Superior temporal gyrus (tissue), 1 donor: ENCODE results near the gene NPFFR1.
A peak's percentile ranks its signal among the peaks of the same experiment; 100 is the strongest.

Experiments used
- DNase-seq: peaks from one replicate; pipeline ENCODE4 v3.0.0-alpha.2; 2016; ENCODE audit errors: extremely low spot score

The NPFFR1 gene, protein sequence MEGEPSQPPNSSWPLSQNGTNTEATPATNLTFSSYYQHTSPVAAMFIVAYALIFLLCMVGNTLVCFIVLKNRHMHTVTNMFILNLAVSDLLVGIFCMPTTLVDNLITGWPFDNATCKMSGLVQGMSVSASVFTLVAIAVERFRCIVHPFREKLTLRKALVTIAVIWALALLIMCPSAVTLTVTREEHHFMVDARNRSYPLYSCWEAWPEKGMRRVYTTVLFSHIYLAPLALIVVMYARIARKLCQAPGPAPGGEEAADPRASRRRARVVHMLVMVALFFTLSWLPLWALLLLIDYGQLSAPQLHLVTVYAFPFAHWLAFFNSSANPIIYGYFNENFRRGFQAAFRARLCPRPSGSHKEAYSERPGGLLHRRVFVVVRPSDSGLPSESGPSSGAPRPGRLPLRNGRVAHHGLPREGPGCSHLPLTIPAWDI

DNA sequence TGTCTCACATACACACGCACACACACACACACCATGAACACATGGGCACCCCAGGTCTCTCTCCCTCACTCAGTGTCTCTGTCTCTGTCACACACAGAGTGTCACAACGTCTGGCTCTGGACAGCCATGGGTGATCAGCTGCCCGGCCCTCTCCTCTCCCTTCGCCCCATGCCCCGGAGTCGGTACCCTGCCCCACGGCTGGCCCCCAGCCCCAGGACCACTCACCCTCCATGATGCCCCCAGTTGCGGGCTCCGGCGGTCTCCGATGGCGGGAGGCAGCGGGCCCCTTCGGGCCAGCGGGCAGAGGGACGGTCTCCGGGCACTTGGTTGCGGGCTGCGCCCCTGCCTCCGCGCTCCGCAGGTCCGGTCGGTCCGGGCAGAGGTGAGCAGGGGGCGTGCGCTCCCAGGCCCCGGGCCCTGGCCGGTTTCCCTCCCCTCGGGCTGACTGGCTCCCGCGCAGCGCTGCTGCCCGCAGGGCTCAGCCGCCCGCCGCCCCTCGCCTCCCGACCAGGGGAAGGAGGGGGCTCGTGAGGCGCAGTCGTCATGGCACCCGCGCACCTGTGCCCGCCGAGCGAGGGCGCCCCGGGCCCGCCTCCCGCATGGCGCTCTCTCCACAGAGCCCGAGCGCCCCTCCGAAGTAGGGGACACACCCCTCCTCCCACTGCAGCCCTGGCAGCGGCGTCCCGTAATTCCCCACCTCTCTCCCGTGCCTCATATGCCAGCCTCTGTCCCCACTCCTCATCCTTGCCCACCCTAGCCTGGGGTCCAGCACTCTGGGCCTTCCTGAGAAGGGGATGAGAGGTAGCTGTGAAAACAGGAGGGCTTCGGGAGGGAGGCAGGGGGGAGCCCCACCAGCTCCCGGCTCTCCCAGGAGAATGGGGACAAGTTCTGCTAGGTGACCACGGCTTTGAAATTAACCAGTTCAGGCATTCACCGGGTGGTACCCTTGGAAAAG, at the start of gene NPFFR1:
NPFFR1 (minus strand) TSS at position 560 of the 955 bp plus-strand sequence; CDS start at position 232, 328 bp downstream.
- no peak for DNase-seq

DNA sequence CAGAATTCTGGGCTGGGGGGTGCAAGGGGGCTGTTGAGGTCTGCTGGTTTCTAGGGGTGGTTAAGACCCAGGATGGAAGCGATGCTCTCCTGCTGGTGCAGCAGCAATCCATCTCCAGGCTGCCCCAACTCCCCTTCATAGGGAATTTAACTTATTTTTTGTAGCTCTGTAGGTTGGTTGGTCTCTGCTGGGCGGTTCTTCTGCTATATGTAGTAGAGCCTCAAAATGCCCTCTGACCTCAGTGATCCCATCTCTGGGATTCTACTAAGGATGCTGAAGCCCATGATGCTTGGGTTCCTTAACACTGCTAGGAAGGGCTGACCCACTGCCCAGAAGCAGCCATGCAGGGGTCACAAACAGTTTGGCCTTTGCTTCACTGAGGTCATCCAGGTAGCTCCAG, 49.5 kb upstream of the NPFFR1 start:
- no peak for DNase-seq

DNA sequence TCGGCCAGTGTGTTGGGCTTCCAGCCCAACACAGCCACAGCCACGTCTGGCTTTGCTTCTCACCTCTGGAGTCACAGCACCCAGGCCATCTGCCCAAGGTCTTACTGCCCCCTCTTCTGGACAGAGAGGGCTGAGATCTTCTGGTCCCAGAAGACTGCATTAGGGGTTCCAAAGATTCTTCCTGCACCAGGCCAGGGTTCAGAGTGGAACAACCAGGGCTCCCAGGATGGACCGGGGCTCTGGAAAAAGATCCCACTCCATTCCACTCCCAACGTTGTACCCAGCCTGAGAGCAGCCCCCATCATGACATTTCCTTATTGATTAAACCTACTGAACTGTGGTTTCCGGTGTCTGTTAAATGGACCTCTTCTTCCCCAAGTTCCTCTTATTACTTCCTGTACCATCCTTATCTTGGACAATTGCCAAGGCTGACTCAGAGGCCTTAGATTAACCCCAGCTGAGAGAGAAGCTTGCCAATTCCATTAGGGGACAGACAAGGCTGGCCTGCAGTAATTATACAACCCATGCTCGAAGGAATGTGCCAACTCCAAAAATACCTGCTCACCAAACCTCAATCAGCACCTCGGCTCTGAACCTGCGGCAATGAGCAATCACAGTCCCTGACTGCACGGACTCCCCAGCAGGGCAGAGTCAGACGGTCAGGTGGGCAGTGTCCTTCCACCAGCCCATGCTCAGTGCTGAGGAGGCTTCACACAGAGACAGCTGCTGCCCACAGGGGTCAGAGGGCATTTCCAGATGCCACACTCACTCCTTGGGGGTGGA, 47.9 kb upstream of the NPFFR1 start:
- peak; percentile 54 for DNase-seq

DNA sequence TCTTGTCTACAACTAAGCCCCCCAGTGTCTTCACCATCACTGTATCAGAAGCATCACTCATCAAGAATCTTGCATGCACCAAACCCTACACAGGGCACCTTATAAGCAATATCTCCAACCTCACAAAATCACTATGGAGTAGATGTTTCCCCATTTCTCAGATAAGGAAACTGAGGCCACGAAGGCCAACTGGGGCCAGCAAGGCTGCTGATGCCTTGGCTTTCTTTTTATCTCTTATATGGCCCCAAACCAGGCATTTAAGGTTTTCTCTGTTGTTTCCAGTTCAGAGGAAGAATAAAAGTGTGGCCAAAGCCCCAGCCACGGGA, 47.3 kb upstream of the NPFFR1 start:
- DNase-seq: no peak

DNA sequence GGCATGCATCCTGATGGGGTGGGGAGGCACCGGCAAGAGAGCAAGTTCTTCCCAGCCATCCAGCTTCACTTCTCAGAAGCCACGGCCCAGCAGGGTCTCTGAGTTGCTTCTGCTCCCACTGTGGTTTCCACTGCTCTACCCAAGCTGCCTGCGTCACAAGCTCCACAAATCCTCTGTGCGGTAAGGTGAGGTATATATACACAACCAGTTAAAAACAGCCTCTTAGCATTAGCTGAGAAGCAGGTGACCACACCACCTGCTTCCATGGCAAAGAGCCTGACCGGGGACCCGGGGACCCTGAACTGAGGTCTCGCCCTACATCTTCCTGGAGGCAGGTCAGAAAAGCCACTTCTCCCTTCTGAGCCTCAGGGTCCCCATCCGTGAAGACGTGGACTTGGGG, 46.9 kb upstream of the NPFFR1 start:
- DNase-seq: no peak

DNA sequence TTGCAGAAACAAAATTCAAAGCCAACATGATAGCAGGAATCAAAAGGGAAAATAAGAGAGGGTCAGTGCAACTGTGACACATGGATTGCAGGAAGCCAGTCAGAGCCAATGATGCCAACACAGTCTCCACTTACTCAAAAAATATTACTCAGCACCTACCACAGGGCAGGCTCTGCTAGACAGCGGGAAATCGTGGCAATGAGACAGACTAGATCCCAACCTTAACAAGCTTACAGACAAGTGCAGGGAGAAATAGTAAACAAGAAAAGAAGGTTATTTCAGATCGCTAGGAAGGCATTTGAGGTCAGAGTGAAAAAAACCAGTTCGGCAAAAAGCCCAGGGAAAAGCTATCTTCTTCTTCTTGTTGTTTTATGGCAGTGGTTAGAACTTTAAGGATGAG, 45.2 kb upstream of the NPFFR1 start:
- no peak for DNase-seq

DNA sequence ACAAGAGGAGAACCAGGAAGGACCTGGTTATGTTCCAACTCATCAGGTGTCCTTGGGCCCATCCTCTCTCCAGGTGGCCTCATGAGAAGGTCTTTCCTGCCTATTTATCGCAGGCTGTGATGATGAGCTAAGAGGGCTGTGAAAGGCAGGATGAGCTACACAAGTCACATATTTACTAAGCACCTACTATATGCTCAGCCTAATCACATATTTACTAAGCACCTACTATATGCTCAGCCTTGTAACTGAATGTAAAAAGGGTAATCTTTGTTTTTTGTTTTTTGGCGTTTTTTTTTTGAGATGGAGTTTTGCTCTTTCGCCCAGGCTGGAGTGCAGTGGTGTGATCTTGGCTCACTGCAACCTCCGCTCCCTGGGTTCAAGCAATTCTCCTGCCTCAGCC, 44.2 kb upstream of the NPFFR1 start:
- DNase-seq: no peak

DNA sequence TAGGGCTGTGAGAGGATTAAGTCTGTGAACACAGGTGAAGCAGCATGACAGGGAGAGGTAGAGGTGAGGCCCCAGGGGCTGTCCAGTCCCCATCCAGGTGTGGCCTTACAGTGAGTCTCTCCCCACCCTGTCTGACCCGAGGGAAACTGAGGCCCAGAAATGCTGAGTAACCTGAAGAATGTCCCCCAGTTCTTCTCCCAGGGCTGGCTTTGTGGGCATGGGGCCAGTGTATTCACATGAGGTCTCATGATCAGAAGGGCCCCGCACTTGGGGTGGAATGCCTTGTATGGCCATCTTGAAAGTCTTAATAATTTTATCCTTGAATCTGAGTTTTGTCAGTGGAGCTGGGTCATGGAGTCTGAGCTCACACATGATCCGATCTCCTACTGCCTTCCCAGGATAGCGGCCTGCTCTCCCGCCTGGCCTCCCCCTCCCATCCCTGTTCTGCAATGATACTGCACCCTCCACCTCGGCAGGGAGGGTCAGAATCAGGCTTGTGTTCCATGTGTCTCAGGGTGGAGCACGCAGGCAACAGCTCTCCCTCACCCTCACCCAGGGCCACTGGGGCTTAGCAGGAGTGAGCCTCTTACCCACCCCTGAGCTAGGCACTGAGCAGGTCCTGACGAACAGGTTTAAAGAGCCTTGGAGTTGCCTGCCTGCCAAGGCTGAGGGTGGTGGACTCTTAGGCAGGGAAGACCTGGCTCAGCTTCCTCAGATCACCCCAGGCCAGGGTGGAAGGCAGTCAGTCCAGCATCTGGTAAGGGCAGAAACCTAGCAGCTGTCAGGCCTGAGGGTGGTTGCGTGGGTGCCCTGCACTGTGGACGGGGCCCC, 41.4 kb upstream of the NPFFR1 start:
- no peak for DNase-seq

DNA sequence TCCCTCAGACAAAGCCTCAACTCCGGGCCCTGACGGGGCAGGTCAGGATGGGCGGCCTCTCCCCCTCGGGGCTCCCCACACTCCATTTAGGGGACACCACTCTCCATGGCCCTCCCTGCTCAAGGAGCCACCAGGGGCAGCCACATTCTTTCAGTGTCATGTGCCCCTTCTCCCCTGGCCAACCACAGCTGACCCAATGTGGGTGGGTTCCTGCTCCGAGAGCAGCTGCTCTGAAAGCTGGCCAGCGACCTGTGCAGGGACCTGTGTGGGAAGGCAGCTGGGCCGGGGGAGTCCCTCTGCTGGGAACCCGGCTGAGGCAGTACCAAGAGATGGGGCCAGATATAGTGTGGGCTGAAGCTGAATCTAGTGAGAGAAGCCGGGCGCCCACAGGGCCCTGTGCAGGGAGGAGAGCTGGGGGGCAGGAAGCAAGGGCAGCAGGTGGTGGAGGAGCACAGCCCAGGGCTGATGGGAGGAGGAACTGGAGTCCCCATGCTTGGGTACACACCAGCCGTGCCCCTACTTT, 40.6 kb upstream of the NPFFR1 start:
- no peak for DNase-seq

DNA sequence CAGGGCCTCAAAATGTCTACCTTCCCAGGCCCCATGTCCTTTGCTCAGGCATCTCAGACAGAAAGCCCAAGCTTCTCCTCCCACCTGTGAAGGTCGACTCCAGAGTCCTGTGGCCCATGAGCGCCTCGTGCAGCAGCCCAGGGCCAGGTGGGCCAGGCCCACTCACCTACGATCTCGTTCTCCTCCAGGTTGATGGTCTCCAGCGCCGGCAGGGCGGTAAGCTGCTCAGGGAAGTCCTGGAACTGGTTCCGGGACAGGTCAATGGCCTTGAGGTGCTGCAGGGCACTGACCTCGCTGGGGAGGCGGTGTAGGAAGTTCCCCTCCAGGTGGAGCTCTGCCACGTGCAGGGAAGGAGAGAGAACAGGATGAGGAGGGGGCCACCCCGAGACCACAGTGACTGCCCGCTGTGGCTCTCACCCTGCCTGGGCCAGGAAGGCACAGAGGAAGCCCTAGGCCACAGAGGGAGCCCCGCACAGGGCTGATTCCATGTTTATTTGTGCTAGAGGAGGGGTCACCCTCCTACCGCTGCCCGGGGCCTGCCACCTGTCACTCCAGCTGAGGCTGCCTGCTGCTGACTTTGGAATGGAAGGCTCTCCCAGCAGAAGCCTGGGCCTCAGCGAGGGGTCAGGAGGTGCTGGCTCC, 40.0 kb upstream of the NPFFR1 start:
- no peak for DNase-seq

DNA sequence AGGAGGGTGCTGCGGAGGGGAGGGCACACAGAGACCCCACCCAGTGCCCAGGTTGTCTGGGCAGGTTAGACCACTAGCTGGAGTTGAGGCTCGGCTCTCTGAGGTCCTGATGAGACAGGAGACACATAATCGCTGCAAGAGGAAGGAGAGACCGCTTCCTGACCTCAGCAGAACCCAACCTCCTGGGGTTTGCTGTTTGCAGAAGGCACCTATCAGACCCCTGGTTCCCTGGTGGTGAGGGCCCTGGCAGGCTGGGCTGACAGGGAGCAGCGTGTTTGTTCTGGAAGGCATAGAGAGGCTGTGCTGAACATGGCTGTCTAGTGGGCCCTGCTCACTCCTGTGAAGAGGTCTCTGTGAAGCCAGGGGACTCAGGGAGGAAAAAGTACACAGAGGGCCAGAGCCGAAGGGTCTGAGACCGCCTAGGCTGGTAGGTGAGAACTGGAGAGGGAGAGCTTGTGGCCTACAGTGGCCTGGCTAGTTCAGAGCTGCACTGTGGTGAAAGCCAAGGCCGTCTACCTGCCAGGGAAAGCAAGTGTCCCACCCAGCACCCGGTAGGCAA, 39.4 kb upstream of the NPFFR1 start:
- no peak for DNase-seq

DNA sequence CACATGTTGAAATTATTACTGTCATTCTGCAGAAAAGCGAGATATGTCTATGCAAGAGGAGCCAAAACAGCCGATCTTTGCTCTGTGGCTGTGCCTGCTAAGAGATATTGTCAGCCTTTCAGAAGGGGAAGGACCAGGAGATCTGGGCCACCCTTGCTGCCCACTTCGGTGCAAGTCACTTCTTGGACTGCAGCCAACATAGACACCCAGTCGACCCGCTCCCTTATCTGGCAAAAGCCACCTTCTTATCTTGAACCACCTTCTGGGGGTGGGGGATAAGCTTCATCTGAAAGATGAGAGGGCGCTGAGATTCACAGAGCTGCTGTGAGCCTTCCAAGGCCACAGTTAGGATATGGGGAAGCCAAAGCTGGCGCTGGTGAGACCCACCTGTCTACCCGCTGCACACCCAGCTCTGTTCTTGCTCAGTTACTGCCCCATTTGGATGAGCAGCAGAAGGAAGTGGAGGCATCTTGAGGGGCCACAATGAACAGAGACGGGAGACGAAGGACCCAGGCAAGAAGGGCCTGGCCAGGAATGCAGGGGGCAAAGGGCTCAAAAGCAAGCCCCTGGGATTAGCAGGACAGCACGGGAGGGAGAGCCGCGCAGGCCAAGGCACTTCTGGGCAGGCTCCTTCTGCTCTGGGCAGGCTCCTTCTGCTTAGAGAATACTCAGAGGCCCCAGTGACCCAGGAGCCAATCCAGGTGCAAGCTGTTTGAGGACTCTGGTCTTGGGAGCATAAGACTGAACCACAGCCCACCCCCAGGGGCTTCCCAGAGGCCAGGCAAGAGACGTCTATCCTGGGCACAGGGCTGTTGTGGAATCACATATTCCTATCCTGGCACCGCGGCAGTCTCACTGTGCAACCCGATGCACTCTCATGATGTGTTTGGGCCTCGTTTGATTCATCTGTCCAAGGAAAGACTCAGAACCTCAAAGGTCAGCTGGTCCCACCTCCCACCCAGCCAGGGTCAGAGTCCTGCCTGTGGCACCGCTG, 38.4 kb upstream of the NPFFR1 start:
- DNase-seq: no peak

DNA sequence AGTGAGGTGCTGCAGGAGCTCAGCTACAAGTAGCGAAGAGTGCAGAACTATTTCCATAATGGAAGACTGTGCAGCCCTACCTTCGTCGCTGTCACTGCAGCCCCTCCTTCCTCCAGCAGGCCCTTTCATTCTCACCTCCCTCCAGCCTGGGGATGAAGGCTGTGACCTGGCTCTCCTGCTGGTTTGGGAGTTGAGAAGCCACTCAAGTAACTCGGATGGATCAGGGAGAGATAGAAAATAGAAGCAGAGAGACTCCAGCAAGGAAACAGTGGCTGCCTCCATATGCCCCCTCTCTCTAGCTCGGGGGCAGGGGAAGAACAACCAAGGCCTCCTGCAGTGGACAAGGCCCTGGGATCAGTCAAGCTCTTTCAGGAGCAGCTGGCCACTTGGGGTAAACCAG, 37.4 kb upstream of the NPFFR1 start:
- no peak for DNase-seq

DNA sequence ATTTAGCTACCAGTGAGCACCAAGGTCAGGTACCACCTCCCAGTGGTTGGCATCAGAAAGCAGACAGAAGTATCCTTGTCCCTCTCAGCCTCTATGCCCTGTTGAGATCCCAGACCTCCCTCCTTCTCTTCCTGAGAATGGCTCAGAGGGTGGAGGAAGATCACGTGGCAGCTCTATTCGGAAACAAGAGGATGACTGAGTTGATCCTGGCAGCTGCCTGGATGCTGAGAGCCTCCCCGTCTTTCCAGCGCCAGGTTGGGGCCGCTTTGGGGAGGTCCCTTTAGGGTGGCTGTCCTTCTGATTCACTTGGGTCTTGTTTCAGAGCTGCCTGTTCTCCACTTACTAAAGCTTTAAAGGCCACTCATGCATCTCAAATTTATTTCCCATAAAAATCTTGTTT, 36.9 kb upstream of the NPFFR1 start:
- no peak for DNase-seq

DNA sequence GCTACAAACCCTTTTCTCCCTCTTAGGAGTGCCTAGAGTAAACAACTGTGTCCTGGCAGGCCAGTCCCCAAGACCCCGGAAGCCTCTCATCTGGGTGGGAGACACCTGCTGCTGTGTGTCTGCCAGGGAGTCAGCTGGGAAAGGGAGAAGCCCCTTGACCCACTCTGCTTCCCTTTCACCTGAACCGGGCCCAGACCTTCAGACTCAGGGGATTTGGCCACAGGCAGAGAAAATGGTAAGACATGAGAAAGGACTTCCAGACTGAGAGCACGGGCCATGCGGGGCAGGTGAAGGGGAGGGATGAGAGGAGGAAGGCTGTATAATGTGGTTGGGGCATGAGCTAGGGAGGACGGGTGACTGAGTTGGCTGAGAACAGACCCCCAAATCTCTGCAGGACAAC, 36.0 kb upstream of the NPFFR1 start:
- no peak for DNase-seq

DNA sequence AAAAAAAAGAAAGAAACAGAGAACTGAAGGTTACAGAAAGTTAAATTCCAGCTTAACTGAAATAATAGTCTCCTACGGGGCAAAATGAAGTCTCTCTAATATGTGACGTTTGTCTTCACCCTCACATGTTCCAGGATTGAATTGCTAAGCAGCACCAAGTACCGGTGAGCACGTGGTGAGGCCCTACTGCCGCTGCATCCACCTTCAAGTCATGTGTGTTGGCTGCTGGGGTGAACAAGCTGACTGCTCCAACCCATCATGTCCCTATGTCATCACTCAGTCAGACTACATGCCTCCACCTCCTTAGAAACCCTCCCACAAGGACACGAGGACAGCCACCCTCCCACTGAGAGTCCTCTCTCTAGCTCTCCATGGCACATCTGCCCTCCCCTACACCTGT, 35.4 kb upstream of the NPFFR1 start:
- DNase-seq: no peak

DNA sequence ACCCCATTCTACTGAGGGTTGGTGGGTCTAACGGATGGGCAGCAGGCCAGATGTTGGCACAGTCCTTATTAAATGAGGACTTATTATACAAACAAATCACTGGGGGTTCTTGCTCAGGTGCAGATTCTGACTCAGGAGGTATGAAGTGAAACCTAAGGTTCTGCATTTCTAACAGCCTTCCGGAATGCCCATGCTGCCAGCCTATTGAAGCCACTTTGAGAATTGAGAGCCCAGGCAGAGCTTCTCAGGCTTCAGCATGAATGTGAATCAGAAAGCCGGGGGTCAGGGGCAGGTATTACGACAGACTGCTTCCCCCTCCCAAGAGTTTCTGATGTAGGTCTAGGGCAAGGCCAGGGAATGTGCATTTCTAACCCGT, 34.1 kb upstream of the NPFFR1 start:
- no peak for DNase-seq

DNA sequence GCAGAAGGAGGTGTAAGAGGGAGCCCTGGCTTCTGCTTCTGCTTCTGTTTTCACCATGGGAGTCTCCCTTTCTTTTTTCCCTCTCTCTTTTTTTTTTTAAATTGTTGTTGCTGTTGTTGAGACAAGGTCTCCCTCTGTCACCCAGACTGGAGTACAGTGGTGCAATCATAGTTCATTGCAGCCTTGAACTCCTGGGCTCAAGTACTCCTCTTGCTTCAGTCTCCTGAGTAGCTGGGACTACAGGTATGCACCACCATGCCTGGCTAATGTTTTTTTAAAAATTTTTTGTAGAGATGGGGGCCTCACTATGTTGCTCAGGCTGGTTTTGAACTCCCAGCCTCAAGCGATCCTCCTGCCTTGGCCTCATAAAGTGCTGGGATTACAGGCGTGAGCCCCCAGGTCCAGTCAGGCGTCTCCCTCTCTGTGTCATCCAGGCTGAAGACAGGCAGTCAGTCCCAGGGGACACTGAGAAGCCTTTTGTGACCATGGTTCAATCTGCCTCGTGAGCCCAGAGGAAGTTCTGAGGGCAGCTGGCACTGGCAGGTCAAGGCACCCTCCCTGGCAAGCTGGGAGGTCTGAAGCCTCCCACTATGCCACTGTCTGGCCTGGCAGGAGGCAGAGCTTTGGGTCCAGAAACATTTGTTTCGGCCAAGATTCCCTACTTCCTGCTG, 33.6 kb upstream of the NPFFR1 start:
- DNase-seq: no peak
